ENCODE data around the gene ZNF138. TPM values are rescaled to one million over a fixed set of nuclear protein-coding genes. Genes with fewer than 3 reads are reported as not detected.

The ZNF138 gene
- total RNA-seq, 1 experiment from 2014 or later, result 7.6 TPM

GRCh38 chr7:64853679-64854078 is 59.5 kb downstream of the ZNF138 start:
- Histone ChIP-seq H3K27me3 (ENCODE audit: control insufficient read depth, insufficient read depth, low read length) (no peaks in the 10 kb centered on the region), H3K4me3 (ENCODE audit: low read depth in 2 of 2, low read length in 2 of 2) (no peak overlapping the region), H3K4me1 (ENCODE audit: control insufficient read depth, insufficient read depth, low read length) (no peaks in the 10 kb centered on the region; the same call in 1 of the 2 replicates), H3K36me3 (ENCODE audit: control insufficient read depth, insufficient read depth, low read length) (no peaks in the 10 kb centered on the region), H3K9me3 (ENCODE audit: control insufficient read depth, insufficient read depth, low read depth, low read length) (no peaks in the 10 kb centered on the region), H3K27ac (ENCODE audit: low read length) (no peak overlapping the region)
- ChIA-PET POLR2A (no interaction called here), CTCF (no interaction called here)
- in situ Hi-C loops (cut with HindIII; ENCODE audit: low pct_unique_long_range_greater_than_20kb, low sequenced_read_pairs), result no loop called here
- TF ChIP-seq TCF7L2 (IDR thresholded peaks at IDR 0.05; ENCODE audit: low read depth, low read length) (no peak), CTCF (IDR thresholded peaks at IDR 0.05) (no peak), REST (IDR thresholded peaks at IDR 0.05; ENCODE audit: insufficient read depth in 1 of 2, low read depth in 2 of 2, low read length in 1 of 2) (no peak), POLR2AphosphoS5 (IDR thresholded peaks at IDR 0.05; ENCODE audit: low read depth, low read length) (no peak), SIN3A (IDR thresholded peaks at IDR 0.05; ENCODE audit: borderline replicate concordance, insufficient read depth, low read depth, low read length) (no peak)
- BruUV-seq (replicated peaks), result no TSS peak
- no peak for DNase-seq (ENCODE audit: low read depth, low spot score)
- no peak for ATAC-seq
- intact Hi-C loops (cut with micrococcal nuclease; ENCODE audit: unreplicated experiment), result no loop called here

- Histone ChIP-seq H3K36me3 (ENCODE audit: control insufficient read depth, insufficient read depth, low read length) (no peaks in the 10 kb centered on the region), H3K27ac (ENCODE audit: low read length) (no peak overlapping the region), H3K4me3 (ENCODE audit: low read depth in 2 of 2, low read length in 2 of 2) (no peak overlapping the region), H3K4me1 (ENCODE audit: control insufficient read depth, insufficient read depth, low read length) (no peaks in the 10 kb centered on the region; the same call in 1 of the 2 replicates), H3K27me3 (ENCODE audit: control insufficient read depth, insufficient read depth, low read length) (no peaks in the 10 kb centered on the region), H3K9me3 (ENCODE audit: control insufficient read depth, insufficient read depth, low read depth, low read length) (no peaks in the 10 kb centered on the region)
- TF ChIP-seq REST (IDR thresholded peaks at IDR 0.05; ENCODE audit: insufficient read depth in 1 of 2, low read depth in 2 of 2, low read length in 1 of 2) (no peak), SIN3A (IDR thresholded peaks at IDR 0.05; ENCODE audit: borderline replicate concordance, insufficient read depth, low read depth, low read length) (no peak), TCF7L2 (IDR thresholded peaks at IDR 0.05; ENCODE audit: low read depth, low read length) (no peak), CTCF (IDR thresholded peaks at IDR 0.05) (no peak), POLR2AphosphoS5 (IDR thresholded peaks at IDR 0.05; ENCODE audit: low read depth, low read length) (no peak)
- no peak for DNase-seq (ENCODE audit: low read depth, low spot score)
- no TSS peak for BruUV-seq (replicated peaks)
- no peak for ATAC-seq
- ChIA-PET POLR2A (no interaction called here), CTCF (no interaction called here)
- in situ Hi-C loops (cut with HindIII; ENCODE audit: low pct_unique_long_range_greater_than_20kb, low sequenced_read_pairs) (no loop called here), intact Hi-C loops (cut with micrococcal nuclease; ENCODE audit: unreplicated experiment) (no loop called here)
Measured at GRCh38 chr7:64854969-64855368, 60.7 kb downstream of the ZNF138 start.

Data from Panc1 (cell line).